Mucosa of gallbladder (tissue), 1 donor: ENCODE results near the gene SKAP2. TPM values are rescaled to one million over a fixed set of nuclear protein-coding genes. Genes with fewer than 3 reads are reported as not detected.
A peak's percentile ranks its signal among the peaks of the same experiment; 100 is the strongest.

Experiments
- DNase-seq: peaks from one replicate; pipeline ENCODE4 v3.0.0-alpha.2; 2020; ENCODE audit warnings: low spot score
- total RNA-seq: library from RNA; stranded (reverse); gene quantifications from one replicate; pipeline ENCODE4 v1.2.1, GENCODE V29; 2021
- donor health status: DM: no; HTN: no; CAD: no.

Gene SKAP2
- 13.6 TPM for total RNA-seq

- DNase-seq = peak; percentile 98
Measured at GRCh38 chr7:26864309-26865093, at the start of gene SKAP2. SKAP2 (minus strand) TSS chr7:26864590; CDS start chr7:26864429, 161 bp downstream.

- DNase-seq = no peak
Measured at GRCh38 chr7:26912933-26913536, 48.6 kb upstream of the SKAP2 start.

GRCh38 chr7:26912338-26912737, 47.9 kb upstream of the SKAP2 start:
- no peak for DNase-seq

- no peak for DNase-seq
Measured at GRCh38 chr7:26910221-26910620, 45.8 kb upstream of the SKAP2 start.

- no peak for DNase-seq
Measured at GRCh38 chr7:26900251-26900650, 35.9 kb upstream of the SKAP2 start.

- no peak for DNase-seq
Measured at GRCh38 chr7:26899519-26899918, 35.1 kb upstream of the SKAP2 start.

- no peak for DNase-seq
Measured at GRCh38 chr7:26898891-26899290, 34.5 kb upstream of the SKAP2 start.

GRCh38 chr7:26897928-26898327, 33.5 kb upstream of the SKAP2 start:
- no peak for DNase-seq

GRCh38 chr7:26891400-26892350, 27.3 kb upstream of the SKAP2 start:
- DNase-seq = no peak

- DNase-seq = no peak
Measured at GRCh38 chr7:26880852-26881251, 16.5 kb upstream of the SKAP2 start.

- no peak for DNase-seq
Measured at GRCh38 chr7:26879671-26880070, 15.3 kb upstream of the SKAP2 start.

- no peak for DNase-seq
Measured at GRCh38 chr7:26868841-26869495, 4.6 kb upstream of the SKAP2 start.

GRCh38 chr7:26865094-26865388, 651 bp upstream of the SKAP2 start:
- no peak for DNase-seq

- no peak for DNase-seq
Measured at GRCh38 chr7:26863518-26864308, 677 bp downstream of the SKAP2 start.

- no peak for DNase-seq
Measured at GRCh38 chr7:26862834-26863233, 1.6 kb downstream of the SKAP2 start.

GRCh38 chr7:26861050-26861449, 3.3 kb downstream of the SKAP2 start:
- DNase-seq = no peak

- no peak for DNase-seq
Measured at GRCh38 chr7:26860361-26860760, 4.0 kb downstream of the SKAP2 start.

GRCh38 chr7:26859720-26860119, 4.7 kb downstream of the SKAP2 start:
- no peak for DNase-seq

- DNase-seq = no peak
Measured at GRCh38 chr7:26858735-26859134, 5.7 kb downstream of the SKAP2 start.

GRCh38 chr7:26858241-26858715, 6.1 kb downstream of the SKAP2 start:
- no peak for DNase-seq
